Suprapubic skin (tissue), 4 donors: ENCODE measurements around the gene DSG4.

Source experiments
- CTCF ChIP-seq, 2 donors: fragments of 200-600 bp in 1 of 2; fragments of 450-650 bp in 1 of 2; sonication (generic) in 1 of 2; IDR thresholded peaks; one replicate each; pipeline ENCODE4 v1.5.1; 2016 to 2019; ENCODE audit warnings: antibody characterized with exemption in 2 of 2, mild to moderate bottlenecking in 1 of 2, moderate library complexity in 1 of 2
- EP300 ChIP-seq: sonication (generic); formaldehyde crosslinking; IDR thresholded peaks from one replicate; pipeline ENCODE4 v1.6.1; 2017; ENCODE audit warnings: antibody characterized with exemption
- POLR2A ChIP-seq, 2 donors: fragments of 450-650 bp; IDR thresholded peaks; one replicate each; pipeline ENCODE4 v1.6.1; 2017; ENCODE audit warnings: antibody characterized with exemption in 2 of 2, mild to moderate bottlenecking in 2 of 2, moderate library complexity in 2 of 2
- POLR2AphosphoS5 ChIP-seq, 3 donors: sonication (generic); formaldehyde crosslinking; IDR thresholded peaks; one replicate each; pipeline ENCODE4 v1.6.1; 2017; ENCODE audit warnings: antibody characterized with exemption in 3 of 3

- TF ChIP-seq EP300, result no peak
- no peak for TF ChIP-seq CTCF (IDR thresholded peaks at IDR 0.05)
- TF ChIP-seq POLR2A (IDR thresholded peaks at IDR 0.05), result no peak
- TF ChIP-seq POLR2AphosphoS5 (IDR thresholded peaks at IDR 0.05), result no peak
Measured at GRCh38 chr18:31426021-31426420, 49.4 kb downstream of the DSG4 start.
